ENCODE results near the gene ZNF423.

Gene ZNF423

DNA sequence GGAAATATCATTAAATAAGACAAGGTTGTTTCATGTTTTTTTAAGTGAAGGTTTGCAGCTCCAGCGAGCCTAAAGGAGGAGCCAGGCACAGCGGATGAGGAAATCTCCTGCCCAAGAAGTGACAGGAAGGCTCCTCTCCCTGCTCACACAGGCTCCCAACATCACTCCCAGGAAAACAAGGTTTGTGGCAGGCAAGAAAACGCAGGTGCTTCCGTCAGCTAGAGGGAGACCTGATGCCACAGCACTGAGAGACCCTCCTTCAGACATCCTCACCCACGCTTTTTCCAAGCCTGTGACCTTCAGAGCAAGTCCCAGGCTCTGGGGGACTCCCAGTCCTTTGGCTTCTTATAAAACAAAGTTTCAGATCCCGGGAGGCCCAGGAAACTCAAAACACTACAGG, 89.7 kb downstream of the ZNF423 start:
- FAIRE-seq, result no peak
- TF ChIP-seq, protein P1, sequence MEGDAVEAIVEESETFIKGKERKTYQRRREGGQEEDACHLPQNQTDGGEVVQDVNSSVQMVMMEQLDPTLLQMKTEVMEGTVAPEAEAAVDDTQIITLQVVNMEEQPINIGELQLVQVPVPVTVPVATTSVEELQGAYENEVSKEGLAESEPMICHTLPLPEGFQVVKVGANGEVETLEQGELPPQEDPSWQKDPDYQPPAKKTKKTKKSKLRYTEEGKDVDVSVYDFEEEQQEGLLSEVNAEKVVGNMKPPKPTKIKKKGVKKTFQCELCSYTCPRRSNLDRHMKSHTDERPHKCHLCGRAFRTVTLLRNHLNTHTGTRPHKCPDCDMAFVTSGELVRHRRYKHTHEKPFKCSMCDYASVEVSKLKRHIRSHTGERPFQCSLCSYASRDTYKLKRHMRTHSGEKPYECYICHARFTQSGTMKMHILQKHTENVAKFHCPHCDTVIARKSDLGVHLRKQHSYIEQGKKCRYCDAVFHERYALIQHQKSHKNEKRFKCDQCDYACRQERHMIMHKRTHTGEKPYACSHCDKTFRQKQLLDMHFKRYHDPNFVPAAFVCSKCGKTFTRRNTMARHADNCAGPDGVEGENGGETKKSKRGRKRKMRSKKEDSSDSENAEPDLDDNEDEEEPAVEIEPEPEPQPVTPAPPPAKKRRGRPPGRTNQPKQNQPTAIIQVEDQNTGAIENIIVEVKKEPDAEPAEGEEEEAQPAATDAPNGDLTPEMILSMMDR (IDR thresholded peaks at IDR 0.05; ENCODE audit: insufficient read depth, missing control alignments), result no peak

DNA sequence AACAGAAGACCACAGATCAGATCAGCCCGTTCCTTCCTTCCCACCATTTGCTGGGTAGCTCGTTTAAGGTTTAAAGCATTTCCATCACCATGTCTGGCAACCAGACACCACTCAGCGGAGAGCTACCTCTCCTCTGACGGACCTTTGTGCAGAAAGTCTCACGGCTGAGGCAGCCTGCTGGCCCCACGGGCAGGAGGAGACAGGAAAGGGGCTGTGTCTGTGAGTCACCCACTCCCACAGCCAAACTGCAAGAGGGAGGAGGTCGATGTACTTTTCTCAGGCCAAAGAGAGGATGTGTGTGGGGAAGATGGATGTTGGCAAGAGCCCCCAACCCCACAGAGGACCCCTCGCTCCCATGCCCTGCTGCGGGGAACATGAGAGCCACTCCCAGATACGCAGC, 92.1 kb downstream of the ZNF423 start:
- FAIRE-seq, result no peak
- TF ChIP-seq, protein P1 (IDR thresholded peaks at IDR 0.05; ENCODE audit: insufficient read depth, missing control alignments), result no peak
- no peak for DNase-seq (ENCODE audit: insufficient read length, low spot score)

More for the DNA sequence above, 89.7 kb downstream of the ZNF423 start:
- DNase-seq (ENCODE audit: insufficient read length, low spot score), result no peak

DNA sequence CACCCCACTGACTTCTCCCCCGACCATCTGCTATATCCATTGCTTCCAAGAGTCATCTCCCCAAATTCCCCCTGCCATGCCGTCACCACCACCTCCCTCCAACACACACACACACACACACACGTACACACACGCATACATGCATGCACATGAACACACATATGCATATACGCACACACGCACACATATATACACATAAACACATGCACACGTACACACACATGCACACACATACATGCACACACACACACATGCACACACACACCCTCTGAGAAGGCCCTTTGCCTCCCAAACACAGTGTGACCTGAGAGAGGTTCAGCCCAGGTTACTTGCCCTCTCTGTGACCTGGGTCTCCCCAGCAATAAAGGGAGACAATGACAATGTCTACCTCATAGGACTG, 95.1 kb downstream of the ZNF423 start:
- TF ChIP-seq, protein P1 (IDR thresholded peaks at IDR 0.05; ENCODE audit: insufficient read depth, missing control alignments), result no peak
- FAIRE-seq, result no peak
- no peak for DNase-seq (ENCODE audit: insufficient read length, low spot score)

DNA sequence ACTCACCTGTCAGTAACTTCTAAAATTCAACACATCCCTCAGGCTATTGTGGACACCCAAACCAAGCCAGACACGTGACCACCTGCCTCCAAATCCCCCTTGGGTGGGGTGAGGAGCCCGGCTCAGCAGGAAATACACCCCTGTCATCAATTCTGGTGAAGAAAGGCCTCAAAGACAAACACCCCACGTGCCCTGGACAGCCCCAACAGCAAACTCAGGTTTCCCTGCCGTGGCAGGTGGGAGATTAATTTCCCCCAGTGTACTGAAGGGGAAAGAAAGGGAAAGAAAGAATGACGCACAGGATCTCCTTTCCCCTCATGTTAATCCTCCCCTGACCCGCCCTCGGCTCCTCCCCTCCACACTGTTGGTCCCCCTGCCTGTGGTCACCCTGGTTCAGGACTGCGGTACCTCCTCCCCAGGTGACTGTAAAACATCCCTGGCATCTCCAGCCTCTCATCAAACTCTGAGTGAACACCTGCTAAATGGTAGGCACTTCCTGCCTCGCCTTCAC, 98.3 kb downstream of the ZNF423 start:
- DNase-seq (ENCODE audit: insufficient read length, low spot score), result no peak
- TF ChIP-seq, protein P1 (IDR thresholded peaks at IDR 0.05; ENCODE audit: insufficient read depth, missing control alignments), result no peak
- FAIRE-seq, result no peak

DNA sequence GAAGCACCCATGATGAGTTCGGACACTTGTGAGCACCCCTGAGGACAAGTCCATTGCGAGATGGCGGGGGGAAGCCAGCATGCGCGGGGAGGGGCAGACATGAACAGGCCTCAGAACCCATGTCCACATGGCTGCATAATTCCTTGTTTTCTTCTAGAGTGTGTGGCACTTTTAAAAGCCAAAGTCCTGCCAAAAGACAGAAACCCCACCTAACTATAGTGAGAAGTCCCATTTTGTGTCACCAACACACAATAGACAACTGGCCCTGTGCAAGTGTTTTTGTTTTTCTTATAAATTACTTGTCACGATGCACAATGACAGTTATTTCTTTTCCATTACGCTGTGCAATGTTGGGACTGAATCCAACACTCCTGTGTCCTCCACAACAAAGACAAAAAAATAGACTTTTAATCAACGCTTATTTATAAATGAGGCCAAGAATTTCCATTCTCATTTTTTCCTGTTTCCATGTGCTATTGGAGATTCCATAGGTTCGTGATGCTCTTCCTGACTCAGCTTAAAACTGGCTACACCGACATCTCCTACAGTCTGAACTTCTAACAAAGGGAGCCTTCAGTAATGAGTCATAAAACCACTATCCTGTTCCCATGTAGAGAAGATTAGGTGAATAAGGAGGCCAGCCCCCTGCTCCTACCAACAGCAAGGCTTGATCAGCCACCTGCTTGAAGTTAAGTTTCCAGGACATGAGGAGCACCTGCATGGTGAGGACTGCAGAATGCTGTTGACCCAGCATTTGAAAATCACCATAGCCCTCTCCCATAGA, 98.9 kb downstream of the ZNF423 start:
- no peak for FAIRE-seq
- TF ChIP-seq, protein P1 (IDR thresholded peaks at IDR 0.05; ENCODE audit: insufficient read depth, missing control alignments), result no peak
- DNase-seq (ENCODE audit: insufficient read length, low spot score), result no peak

DNA sequence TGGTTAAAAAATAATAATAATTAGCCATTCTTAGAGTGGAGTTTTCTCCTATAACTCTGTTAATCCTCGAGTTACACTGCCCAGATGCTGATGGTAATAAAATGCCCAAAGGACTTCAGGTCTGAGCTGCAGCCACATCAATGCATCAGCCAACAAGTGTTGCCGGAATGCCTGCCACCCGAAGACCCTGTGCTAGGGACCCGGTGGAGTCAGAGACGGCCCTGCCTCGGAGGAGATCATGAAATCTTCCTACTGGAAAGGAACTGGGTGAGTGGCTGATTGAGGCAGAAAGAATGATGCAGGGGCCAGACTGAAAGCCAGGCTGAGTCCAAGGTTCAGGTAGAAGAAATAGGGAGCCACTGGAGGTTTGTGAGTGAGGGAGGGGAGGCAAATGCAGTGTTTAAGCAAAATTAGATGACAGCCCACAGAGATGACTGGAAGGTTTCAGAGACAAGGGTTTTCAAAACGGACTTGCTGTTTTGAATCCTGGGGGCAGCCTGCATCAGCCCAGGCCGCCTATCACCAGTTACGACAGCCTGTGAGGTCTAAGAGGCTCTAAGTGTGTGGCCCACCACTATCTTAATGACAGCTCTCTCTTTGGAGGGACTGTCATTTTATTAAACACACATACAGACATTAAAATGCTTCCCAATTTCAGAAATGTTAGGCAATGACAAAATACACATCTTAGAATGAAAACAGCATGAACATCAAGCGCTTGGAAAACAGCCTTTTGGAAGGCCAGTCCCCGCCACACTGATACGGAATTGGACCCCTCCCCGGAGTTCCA, 100.0 kb downstream of the ZNF423 start:
- DNase-seq (ENCODE audit: insufficient read length, low spot score) (no peak), FAIRE-seq (no peak)
- TF ChIP-seq, protein P1 (IDR thresholded peaks at IDR 0.05; ENCODE audit: insufficient read depth, missing control alignments), result no peak

DNA sequence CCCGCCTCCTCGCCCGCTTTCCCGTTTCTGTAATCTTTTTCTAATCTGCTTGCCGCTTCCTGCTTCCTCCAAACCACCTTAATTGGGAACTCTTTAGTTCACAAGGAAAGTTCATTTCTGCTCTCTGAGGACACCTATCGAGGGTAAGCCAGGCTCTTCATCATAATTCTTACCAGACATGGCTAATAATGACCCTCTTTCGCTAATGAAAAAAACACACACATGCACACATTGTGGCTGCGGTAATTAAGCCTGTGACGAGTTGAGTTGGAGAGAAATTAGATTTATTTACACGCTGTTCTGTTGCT, 100.6 kb downstream of the ZNF423 start:
- TF ChIP-seq, protein P1 (IDR thresholded peaks at IDR 0.05; ENCODE audit: insufficient read depth, missing control alignments), result peak; percentile 69
- DNase-seq (ENCODE audit: insufficient read length, low spot score) (no peak), FAIRE-seq (no peak)
